NCI-H446 (cell line): ENCODE measurements around the gene MANEAL.

Source experiments
- DNase-seq, 2 experiments: peaks; one replicate each; lab custom pipeline; 2025; lab: John Stamatoyannopoulos, UW

MANEAL gene

GRCh38 chr1:37825506-37825905 is 31.9 kb downstream of the MANEAL start:
- DNase-seq = no peak

GRCh38 chr1:37828410-37829074 is 34.9 kb downstream of the MANEAL start:
- DNase-seq = no peak

GRCh38 chr1:37831109-37831508 is 37.5 kb downstream of the MANEAL start:
- no peak for DNase-seq

GRCh38 chr1:37831809-37832208 is 38.2 kb downstream of the MANEAL start:
- DNase-seq = no peak

GRCh38 chr1:37836788-37837187 is 43.1 kb downstream of the MANEAL start:
- DNase-seq = no peak

- no peak for DNase-seq
Observed at GRCh38 chr1:37839676-37840075, 46.0 kb downstream of the MANEAL start.

- no peak for DNase-seq
Observed at GRCh38 chr1:37840711-37841110, 47.1 kb downstream of the MANEAL start.

GRCh38 chr1:37841652-37842051 is 48.0 kb downstream of the MANEAL start:
- no peak for DNase-seq

GRCh38 chr1:37844536-37844935 is 50.9 kb downstream of the MANEAL start:
- DNase-seq = no peak

GRCh38 chr1:37845049-37845646 is 51.5 kb downstream of the MANEAL start:
- no peak for DNase-seq

GRCh38 chr1:37845786-37846185 is 52.1 kb downstream of the MANEAL start:
- DNase-seq = no peak

GRCh38 chr1:37846647-37847339 is 53.1 kb downstream of the MANEAL start:
- no peak for DNase-seq

GRCh38 chr1:37849480-37849879 is 55.8 kb downstream of the MANEAL start:
- no peak for DNase-seq

- DNase-seq = no peak
Observed at GRCh38 chr1:37850352-37850955, 56.8 kb downstream of the MANEAL start.
